GM12878 (cell line): ENCODE results near the gene CDR2L.

Experiments used
- BCL11A ChIP-seq: IDR thresholded peaks from 2 replicates; pipeline ENCODE4 v1.6.1; 2011; ENCODE audit warnings: low read depth, low read length
- HDAC2 ChIP-seq: fragments of 200-600 bp; sonication (generic); IDR thresholded peaks from 2 replicates; pipeline ENCODE4 v1.6.1; 2017

DNA sequence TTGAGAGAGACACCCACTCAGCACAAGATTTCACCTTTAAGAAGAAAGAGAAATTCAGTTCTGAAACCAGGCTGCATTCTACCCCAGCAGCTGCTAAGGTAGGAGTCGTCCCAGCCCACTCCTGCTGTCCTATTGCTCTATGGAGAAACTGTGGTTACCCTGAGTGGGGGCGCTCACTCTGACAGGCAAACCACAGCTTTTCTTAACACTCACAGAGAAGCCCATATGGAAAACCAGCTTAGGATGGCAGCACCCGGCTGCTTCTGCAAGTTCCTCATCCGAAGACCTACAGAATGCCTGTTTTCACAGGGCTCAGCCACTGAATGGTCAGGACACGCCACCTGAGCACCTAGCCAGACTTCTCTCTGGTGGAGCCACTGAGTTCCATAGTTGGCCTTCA is 51.8 kb downstream of the CDR2L start:
- TF ChIP-seq BCL11A (no peak), HDAC2 (no peak)
